22Rv1 (cell line): ENCODE measurements around the gene GAS7.

ENCODE experiments used
- CTCF ChIP-seq: fragments of 450-650 bp; IDR thresholded peaks from 2 replicates; pipeline ENCODE4 v1.5.1; 2017; ENCODE audit warnings: mild to moderate bottlenecking
- ZFX ChIP-seq: fragments of 450-650 bp; IDR thresholded peaks from 2 replicates; pipeline ENCODE4 v1.6.1; 2017; ENCODE audit warnings: antibody characterized with exemption, borderline replicate concordance

- TF ChIP-seq CTCF (no peak), ZFX (no peak)
These were observed 92.8 kb downstream of the GAS7 start for GRCh38 chr17:10105513-10106001.
